Stimulated activated CD4-positive, alpha-beta T cell treated with anti-CD3 and anti-CD28 coated beads, TNF-alpha, amount 100 ng/mL, for 1 hour (primary cell): ENCODE data around the gene ATP8A2.
"Not testable (repeated sequence)": the region's sequence is repeated elsewhere in the genome, so short reads cannot be mapped to it uniquely, and the experiment has no call there.

Experiments used
- DNase-seq, 3 donors: peaks; one replicate each; pipeline ENCODE4 v3.0.0-alpha.2; 2020; ENCODE audit warnings: low read depth in 3 of 3, low spot score in 1 of 3

ATP8A2 gene

DNA sequence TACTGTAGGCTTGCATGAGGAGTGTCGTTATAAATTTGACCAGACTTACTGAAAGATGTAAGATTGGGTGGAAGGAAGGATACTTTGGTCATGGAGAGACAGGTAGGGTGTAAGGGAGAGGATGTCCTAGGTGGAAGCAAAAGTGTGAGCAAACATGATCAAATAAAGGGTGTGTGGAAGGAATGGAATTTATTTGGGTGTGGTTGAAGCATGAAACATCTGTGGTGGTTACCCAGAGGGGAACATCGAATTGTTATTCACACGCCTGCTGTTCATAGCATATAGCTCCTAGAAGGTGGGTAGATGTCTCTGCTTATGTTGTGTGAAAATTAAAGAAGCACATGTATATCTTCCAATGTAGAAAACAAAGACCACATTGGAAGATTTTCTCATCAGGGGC, 157.7 kb downstream of the ATP8A2 start:
- no peak for DNase-seq

DNA sequence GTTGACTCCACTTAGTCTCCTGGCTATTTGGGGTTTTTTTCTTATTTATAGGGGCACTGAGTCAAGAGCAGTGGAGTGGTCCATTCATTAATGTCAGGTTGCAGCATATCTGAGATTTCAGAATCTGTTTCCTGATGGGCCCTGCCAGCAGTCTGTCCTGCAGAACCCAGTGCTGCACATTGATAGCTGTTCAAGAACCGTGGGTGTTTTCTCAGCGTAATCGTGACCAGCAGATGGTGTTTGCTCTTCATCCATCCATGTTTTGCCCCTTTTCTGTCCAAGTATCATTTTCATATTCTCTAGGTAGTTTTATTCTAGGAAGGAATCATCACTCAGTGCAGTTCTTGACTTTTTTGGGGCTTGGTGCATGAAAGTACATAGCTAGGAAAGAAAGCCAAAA, 166.5 kb downstream of the ATP8A2 start:
- DNase-seq: no peak

DNA sequence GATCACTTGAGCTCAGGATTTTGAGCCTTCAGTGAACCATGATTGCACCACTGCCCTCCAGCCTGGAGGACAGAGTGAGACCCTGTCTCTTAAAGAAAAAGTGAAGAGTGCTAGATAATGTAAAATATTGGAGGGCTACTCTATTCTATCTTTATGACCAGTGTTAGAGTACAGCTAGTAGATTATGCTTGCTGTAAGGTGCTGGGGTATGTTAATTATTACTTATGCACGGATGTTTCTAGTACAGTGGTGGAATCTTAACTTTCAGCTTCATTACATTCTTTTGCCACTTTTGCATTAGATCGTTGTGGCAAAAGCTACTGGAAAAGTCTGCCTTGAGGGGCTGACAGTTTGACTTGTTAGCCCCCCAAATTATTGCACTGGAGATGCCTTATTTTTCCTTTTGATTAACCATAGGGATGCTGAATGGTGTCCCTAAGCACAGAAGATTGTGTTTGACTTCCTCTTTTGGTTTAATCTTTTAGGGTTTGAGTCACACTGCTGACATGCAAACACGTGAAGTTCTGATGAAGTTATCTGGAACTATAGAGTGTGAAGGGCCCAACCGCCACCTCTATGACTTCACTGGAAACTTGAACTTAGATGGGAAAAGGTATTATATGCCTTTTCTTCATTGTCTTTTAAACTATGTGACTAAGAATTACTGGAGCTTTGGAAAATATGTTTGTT, 169.8 kb downstream of the ATP8A2 start:
- DNase-seq: no peak

DNA sequence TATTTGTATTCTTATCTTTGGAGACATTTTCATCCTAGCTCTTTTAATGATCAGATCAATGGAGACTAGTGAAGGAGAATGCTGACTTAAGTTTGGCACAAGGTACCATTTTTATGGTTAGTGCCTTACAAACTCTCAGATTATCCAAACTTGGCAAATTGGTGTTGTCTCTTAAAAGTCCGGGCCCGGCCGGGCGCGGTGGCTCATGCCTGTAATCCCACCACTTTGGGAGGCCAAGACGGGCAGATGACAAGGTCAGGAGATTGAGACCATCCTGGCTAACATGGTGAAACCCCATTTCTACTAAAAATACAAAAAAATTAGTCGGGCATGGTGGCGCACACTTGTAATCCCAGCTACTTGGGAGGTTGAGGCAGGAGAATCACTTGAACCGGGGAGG, 177.2 kb downstream of the ATP8A2 start:
- DNase-seq: not testable (repeated sequence)

DNA sequence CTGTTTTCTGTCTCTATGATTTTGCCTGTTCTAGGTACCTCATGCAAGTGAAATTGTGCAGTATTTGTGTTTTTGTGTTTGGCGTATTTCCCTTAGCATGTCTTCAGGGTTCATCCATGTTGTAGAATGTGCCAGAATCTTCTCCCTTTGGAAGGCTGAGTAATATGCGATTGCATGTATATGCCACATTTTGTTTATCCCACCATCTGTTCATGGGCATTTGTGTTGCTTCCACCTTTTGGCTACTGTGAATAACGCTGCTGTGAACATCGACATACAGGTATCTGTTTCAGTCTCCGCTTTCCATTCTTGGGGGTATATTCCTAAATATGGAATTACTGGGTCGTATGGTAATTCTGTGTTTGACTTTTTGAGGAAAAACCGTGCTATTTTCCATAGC, 190.0 kb downstream of the ATP8A2 start:
- DNase-seq: no peak

DNA sequence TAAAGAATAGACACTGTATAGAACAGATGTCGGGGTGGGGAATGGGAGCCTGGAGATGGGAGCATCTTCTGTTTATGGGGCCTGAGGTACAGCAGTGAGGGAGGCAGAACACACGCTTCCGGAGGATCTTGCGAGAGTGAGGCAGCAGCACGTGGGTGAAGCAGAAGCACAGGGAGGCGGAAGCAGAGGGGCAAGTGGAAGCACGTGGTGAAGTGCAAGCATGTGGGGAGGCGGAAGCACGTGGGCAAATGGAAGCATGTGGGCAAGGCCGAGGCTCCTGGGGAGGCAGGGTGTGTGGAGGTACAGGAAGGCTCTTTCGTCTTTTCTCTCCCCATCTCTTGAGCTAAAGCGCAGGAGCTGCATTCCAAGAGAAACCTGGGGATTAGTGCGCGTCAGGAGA, 198.4 kb downstream of the ATP8A2 start:
- no peak for DNase-seq

DNA sequence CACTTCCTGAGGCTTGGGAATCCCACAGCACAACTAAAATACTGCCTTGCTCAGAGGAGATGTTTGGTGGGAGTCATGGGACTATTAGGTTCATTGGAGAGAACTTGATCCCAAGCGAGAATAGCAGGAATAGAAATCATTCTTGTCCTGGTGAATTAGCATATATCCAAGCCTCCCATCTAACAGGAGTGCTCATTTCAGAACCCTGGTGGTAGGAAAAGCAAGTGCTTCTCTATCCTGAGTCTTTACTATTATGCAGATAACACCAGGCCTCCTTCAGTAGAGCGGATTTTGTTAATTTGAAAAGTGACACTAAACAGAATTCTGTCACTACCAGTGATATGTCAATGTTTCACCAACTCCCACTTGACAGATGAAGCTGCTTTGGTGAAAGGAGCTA, 199.5 kb downstream of the ATP8A2 start:
- DNase-seq: no peak

DNA sequence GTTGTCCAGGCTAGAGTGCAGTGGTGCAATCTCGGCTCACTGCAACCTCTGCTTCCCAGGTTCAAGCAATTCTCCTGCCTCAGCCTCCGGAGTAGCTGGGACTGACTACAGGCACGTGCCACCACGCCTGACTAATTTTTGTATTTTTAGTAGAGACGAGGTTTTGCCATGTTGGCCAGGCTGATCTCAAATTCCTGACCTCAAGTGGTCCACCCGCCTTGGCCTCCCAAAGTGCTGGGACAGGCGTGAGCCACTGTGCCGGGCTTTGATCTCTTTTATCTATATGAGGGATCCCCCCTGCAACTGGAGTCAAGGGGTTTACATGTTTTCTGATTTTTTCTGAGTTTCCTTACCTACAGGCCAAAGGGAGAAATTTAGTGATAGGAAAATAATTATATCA, 200.4 kb downstream of the ATP8A2 start:
- not testable (repeated sequence) for DNase-seq

DNA sequence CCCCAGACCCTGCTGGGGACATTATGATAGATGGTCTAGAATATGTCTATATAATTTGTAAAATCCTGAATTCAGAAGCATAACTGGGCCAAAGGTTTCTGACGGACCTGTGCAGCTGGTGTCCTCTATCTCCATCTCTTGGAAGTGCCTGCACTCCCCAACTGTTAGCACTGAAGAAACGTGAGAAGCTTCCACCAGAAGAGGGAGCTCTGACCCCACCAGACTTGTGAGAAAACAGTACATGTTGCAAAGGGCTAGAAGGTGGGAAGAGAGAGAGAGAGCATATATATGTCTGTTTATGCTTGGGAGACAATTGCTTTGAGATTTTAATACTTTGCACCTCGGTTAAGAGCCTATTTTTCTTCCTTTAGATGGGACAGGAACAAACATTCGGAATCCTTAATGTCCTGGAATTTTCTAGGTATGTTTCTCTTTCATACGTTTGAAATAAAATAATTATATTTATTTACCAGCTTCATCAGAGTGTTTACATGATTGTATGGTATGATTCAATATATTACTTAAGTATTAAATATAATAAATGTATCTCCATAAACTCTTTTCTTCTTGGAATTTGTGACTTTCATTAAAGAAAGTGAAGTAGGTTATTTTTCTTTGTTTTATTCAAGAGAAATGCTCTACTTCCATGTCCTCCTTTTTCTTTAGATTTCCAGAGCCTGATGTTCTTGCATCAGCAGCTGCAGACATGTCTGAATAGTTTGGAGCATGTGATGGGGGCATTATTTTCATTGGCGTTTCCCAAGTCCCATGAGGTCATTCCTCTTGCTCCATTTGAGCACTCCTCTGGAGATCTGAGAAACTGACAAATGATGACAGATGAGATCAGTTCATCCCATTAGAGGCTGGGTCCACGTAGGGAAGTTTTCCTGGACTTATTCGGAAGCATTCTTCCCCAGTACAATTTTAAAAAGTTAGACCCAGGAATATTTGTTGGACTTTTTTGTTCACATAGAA, 202.9 kb downstream of the ATP8A2 start:
- DNase-seq: peak; percentile 31 to 51 (median 48)

DNA sequence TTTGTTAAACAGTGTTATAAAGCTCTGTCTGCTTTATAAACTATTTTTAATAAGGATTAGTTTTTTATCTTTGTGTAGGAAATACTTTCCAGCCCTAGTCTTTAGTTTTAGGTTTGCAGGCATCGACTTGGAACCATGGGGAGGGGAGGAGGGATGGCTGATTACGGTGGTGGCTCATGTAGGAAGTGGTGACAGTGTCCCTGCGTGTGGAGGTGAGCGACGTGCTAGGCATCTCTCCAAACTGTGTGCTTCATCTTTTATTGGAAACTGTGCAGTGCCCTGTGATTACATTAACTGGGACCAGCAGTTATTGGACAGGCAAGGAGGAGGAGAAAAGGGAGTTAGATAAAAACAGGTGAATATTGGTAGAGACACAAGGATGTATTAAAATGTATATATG, 203.8 kb downstream of the ATP8A2 start:
- no peak for DNase-seq

DNA sequence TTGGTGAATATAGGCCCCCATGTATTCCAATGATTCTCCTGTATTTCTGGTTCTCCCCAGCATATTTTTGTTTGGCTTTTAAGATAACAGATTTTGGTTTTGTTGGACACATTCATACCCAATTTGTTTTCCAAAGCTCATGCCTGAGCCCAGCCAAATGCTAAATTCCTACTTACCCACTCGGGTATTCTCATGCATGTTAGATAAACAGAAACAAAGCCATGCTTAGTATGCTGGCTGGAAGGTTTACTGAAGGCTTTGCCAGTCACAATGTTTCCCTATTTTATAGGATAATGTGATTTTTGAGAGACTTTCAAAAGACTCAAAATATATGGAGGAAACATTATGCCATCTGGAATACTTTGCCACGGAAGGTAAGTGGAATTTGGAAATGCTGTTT, 206.8 kb downstream of the ATP8A2 start:
- no peak for DNase-seq

DNA sequence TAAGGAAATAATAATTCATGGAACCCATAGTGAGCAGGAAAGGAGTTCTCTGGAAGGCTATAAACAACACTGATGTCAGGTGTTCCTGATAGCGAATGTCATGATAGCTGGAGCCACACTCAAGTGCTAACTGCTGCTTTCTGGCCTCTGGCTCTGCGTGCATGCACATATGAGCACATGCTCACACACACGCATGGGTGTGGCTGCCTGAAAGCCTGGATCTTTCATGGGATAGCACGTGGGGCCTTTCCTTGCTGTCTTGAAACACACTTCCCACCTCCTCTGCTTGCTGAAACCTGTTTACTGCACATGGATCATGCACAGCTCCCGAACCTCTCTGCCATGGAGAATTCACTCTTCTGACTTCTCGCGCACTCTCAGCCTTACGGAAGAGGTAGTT, 207.4 kb downstream of the ATP8A2 start:
- DNase-seq: no peak

DNA sequence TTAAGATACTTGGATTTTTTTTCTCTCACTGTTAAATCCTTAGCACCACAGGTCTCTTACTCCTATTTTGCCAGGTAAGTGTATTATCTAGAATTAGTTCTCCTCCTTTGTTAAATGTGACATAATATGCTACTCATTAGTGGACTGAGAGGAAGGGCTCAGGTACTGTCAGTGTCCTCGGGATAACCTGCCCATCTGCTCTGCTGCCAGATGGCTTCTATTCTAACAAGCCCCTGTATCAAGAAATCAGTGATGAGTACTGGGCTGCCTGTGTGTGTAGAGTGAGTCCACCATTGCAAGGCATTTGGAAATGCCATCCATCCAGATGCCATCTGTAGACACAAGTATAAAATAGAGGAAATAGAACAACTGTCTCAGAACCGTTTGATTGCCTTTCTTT, 209.6 kb downstream of the ATP8A2 start:
- DNase-seq: no peak

DNA sequence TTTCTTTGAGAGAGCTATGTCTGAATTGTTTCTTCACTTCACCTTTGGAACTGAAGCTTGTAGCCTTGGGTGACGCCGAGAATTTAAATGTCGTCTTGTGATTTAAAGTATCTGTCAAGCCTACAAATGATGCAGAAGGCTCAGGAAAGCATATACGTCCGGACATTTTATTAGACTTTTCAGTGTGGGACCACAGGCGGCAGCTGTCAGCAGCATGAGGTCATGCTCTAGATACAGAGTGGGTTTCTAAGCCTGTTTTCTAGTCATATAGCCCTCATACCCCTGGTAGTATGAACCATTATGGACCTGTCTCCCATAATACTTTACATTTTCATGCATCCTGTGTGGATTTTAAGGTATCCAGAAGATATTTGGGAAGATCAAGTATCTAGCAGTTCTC, 212.3 kb downstream of the ATP8A2 start:
- no peak for DNase-seq

DNA sequence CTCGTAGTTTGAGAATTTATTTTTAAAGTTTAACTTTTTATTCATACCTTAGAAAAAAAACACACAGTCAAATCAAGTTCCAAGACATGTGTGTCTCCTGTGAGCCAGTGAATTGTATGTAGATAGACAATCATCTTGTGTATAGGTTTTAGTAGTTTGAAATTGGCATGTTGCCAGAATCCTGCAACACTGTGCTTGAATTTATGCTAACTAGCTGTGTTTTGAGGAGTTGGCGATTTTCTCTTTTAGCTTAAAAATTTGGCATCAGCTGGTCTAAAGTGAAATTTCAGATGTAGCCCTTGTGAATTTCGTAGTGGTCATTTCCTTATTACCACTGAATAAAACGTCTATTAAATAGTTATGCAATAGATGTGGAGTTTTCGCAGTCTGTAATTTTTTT, 213.2 kb downstream of the ATP8A2 start:
- no peak for DNase-seq

DNA sequence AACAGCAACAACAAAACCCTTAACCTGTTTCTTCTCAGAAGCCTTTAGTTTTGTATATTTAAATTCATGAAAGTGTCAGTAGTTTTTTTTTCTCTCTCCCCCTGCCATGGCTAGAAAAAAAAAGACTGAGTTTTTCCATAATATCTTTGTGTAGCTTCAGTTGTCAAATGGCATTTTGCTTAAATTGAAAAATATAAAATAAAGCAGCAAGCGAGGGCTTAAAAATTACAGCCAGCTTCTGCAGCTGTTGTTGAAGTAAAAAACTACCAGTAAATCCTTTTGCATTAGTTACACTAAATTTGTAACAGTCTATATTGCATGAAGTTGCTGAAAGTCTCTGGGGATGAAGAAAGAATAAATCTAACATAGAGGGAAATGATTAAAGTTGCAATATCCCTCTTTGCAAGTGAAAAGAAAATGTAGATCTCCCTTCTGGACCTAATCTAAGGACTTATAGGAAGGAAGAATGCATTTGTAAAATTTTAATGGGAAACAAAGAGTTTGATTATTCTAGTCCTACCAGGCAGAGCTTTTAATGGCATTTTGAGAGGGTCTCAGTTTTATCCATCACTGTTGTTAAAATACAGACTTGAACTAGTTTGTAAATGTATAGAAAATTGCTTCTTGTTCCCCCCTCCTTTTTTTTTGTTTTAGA, 215.7 kb downstream of the ATP8A2 start:
- no peak for DNase-seq

DNA sequence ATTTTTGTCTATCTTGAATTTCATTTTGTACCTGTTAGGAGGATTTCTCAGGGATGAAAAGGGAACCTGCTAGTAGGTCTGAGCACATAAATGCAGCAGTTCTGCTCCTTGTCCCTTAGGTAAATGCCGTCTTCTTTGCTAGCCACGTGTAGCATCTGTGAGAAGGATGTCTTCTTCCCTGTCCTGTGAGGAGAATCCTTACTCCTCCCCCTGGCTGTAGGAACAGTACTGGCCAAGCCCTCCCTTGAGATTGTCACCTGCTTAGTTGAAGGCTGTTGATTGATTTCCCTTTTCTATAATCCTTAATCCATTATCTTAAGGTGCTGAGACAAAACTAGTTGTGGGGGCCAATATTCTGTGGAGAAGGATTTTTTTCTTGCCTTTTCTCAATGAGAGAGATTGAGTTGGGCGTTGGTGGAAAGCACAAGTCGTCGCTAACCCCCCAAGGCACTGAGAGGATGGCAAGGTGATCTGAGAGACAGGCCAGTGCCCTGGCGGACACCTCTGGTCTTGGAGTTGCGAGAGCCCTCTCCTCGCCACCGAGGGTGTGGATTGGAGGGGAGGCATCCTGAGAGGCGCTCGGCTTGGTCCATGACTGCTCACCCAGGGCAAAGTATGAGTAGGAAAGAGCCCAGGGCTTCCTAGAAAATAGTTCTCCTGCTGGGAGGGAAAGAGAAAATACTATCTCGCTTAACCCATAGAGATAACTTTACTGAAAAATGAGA, 216.7 kb downstream of the ATP8A2 start:
- DNase-seq: no peak

DNA sequence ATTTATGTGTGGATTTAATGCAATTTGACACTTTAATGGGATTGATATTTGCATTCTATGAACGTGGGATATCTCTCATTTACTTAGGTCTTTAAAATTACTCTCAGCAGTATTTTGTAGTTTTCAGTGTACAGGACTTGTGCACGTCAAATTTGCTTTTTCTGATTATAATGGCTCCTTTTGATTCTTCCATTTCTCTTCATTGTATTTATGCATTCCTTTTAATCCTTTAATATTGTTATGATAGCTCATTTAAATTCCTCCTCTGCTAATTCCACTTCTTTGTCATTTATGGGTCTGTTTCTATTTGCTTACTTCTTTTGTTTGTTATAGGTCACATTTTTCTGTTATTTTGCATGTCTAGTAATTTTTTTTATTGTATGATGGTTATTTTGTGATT, 226.6 kb downstream of the ATP8A2 start:
- no peak for DNase-seq

DNA sequence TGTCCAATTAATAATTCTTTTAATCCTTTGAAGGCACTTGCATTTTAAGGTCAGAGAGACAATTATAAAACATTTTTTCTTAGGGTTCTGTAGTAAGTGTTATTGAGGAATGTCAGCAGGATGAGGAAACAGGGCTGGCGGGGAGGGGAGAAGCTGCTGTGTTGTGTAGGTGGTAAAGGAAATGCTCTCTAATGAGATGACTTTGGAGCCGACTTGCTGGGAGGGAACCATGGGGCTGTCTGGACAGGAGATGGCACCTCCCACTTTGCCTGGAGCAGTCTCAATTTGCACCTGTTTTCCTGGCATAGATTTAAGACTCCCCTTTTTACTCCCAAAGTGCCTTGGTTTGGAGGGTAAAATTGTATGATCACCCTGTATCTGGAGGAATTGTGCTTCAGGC, 230.4 kb downstream of the ATP8A2 start:
- DNase-seq: no peak

DNA sequence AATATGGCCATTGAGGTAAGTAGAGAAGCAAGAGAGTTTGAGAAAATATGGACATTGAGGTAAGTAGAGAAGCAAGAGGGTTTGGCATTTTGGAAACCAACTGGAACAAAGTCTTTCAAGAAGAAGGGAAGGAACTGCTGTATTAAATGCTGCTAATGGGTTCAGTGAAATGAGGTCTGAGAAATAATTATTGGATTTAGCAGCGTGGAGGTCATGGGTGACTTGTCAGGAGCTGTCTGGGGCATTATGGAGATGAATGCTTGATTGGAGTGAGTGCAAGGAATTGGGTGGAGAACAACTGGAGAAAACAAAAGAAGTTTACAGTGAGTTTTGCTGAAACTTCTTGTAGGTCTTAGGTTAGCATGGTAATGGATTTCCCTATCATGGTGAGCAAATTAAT, 232.3 kb downstream of the ATP8A2 start:
- DNase-seq: no peak

DNA sequence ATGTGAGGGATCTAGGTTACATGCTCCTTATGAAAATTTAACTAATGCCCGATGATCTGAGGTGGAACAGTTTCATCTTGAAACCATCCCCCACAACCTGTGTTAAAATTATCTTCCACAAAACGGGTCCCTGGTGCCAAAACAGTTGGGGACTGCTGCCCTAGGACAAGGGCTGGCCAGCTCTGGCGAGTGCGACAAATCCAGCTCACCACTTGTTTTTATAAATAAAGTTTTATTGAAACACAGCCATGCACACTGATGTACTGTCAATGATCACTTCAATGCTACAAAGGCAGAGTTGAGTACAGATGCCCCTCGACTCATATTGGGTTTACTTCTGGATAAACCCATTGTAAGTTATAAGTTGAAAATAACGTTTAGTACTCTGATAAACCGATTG, 235.3 kb downstream of the ATP8A2 start:
- no peak for DNase-seq
